Measurements from ENCODE around the gene SV2B. TPM values are rescaled to one million over a fixed set of nuclear protein-coding genes. Genes with fewer than 3 reads are reported as not detected.

Gene SV2B
- total and polyA plus RNA-seq, 2 donors (not counting 1 experiment from before 2014, with no cell fraction given): not detected

DNA sequence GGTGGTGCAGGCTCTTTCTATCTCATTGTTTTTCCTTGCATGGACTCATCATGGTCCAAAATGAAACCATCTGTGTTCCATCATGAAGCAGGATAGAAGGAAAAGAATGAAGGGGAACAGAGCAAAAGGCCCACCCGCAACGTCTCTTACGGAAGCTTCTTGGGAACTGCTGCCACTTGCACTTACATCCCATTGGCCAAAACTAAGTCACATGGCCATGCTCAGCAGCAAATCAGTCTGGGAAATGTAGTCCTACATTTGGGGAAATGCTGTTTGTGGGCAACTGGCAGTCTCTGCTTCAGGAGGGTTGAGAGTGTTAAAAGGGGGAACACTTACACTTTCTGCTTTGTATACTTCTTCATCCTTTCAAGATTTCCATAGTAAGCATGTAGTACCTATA, 191.6 kb downstream of the SV2B start:
- POLR2A ChIA-PET: no interaction called here
- CTCF ChIA-PET: interaction anchor here (2.3 kb wide), 1 partner anchor 20 kb away, joined by 6 read pairs; no protein-coding TSS in a partner anchor
- ATAC-seq (ENCODE audit: low read depth) (no peak), DNase-seq (peak; percentile 49)
- H3K27ac ChIP-seq (ENCODE audit: low read length in 2 of 2): no peak overlapping the region
- peak overlapping the region; percentile 41 for H3K4me2 ChIP-seq (replicated peaks; ENCODE audit: low read depth, low read length, poor library complexity, severe bottlenecking)
- no CpG with 5 or more reads among the region's 3 CpGs for WGBS (ENCODE audit: insufficient coverage)
- H3K27me3 Mint-ChIP-seq: peaks cover 9% of the 10 kb centered on the region
- peaks cover 0 to 3% (median 0%) of the 10 kb centered on the region in 4 experiments for H3K27me3 ChIP-seq (replicated peaks in 1 of 4; ENCODE audit: control extremely low read depth in 1 of 4, control insufficient read depth in 3 of 4, insufficient read depth in 4 of 4, low read length in 3 of 4)
- no peaks in the 10 kb centered on the region for H3K36me3 ChIP-seq (replicated peaks in 1 of 2; ENCODE audit: control extremely low read depth in 1 of 2, control insufficient read depth in 1 of 2, extremely low read depth in 1 of 2, insufficient read depth in 2 of 2, low read length in 1 of 2)
- peak overlapping the region; percentile 28 for H3K9ac ChIP-seq (ENCODE audit: low read length)
- no peaks in the 10 kb centered on the region for H3K4me1 ChIP-seq (ENCODE audit: control insufficient read depth in 2 of 2, insufficient read depth in 2 of 2, low read length in 2 of 2)
- H3K4me3 Mint-ChIP-seq: peak overlapping the region; percentile 37
- H4K20me1 ChIP-seq (ENCODE audit: control insufficient read depth, insufficient read depth, low read length, poor library complexity, severe bottlenecking): no peaks in the 10 kb centered on the region
- no peaks in the 10 kb centered on the region for H3K79me2 ChIP-seq (ENCODE audit: control insufficient read depth, insufficient read depth, low read length)
- intact Hi-C loops (cut with micrococcal nuclease): no loop called here
- H3K4me1 Mint-ChIP-seq: peaks cover 2% of the 10 kb centered on the region
- H3K9me3 Mint-ChIP-seq (ENCODE audit: insufficient read depth): no peaks in the 10 kb centered on the region
- H3K27ac Mint-ChIP-seq: no peak overlapping the region
- TF ChIP-seq EZH2 (IDR thresholded peaks at IDR 0.05; ENCODE audit: borderline replicate concordance, insufficient read depth, low read depth, low read length, poor library complexity, severe bottlenecking): no peak
- TF ChIP-seq, protein P1, sequence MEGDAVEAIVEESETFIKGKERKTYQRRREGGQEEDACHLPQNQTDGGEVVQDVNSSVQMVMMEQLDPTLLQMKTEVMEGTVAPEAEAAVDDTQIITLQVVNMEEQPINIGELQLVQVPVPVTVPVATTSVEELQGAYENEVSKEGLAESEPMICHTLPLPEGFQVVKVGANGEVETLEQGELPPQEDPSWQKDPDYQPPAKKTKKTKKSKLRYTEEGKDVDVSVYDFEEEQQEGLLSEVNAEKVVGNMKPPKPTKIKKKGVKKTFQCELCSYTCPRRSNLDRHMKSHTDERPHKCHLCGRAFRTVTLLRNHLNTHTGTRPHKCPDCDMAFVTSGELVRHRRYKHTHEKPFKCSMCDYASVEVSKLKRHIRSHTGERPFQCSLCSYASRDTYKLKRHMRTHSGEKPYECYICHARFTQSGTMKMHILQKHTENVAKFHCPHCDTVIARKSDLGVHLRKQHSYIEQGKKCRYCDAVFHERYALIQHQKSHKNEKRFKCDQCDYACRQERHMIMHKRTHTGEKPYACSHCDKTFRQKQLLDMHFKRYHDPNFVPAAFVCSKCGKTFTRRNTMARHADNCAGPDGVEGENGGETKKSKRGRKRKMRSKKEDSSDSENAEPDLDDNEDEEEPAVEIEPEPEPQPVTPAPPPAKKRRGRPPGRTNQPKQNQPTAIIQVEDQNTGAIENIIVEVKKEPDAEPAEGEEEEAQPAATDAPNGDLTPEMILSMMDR (IDR thresholded peaks at IDR 0.05): no peak
- H2AFZ ChIP-seq (ENCODE audit: insufficient read depth, low read depth, low read length, poor library complexity, severe bottlenecking): peak overlapping the region; percentile 52
- peaks cover 0 to under 1% (median 0%) of the 10 kb centered on the region in 3 donors for H3K9me3 ChIP-seq (ENCODE audit: control extremely low read depth in 1 of 3, control insufficient read depth in 2 of 3, insufficient read depth in 1 of 3, low read length in 2 of 3)
- no peak overlapping the region for H3K4me3 ChIP-seq (ENCODE audit: control extremely low read depth in 1 of 5, extremely low read depth in 1 of 5, insufficient read depth in 1 of 5, low read depth in 2 of 5, low read length in 4 of 5)

DNA sequence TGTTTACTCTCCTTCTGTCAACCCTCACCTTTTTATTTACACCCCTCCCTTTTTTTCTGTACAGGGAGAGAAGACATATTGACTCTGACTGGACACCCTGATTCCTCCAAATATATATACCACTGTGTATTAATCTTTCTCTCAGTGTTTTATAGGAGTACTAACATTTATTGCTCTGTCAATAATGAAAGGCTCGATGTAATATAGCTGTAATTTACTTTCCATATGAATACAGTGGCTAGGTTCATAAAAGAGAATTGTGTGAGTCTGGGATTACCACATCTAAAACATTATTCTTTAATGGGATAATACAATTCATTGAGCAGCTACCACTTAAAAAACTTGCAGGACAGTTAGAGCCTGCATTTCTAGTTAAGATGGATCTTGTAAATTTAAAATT, 194.3 kb downstream of the SV2B start:
- Mint-ChIP-seq H3K4me3 (no peak overlapping the region), H3K9me3 (ENCODE audit: insufficient read depth) (no peaks in the 10 kb centered on the region), H3K4me1 (peaks cover 2% of the 10 kb centered on the region), H3K27ac (no peak overlapping the region), H3K27me3 (peaks cover 25% of the 10 kb centered on the region)
- Histone ChIP-seq H2AFZ (ENCODE audit: insufficient read depth, low read depth, low read length, poor library complexity, severe bottlenecking) (no peak overlapping the region), H3K9me3 (ENCODE audit: control extremely low read depth in 1 of 3, control insufficient read depth in 2 of 3, insufficient read depth in 1 of 3, low read length in 2 of 3) (peaks cover 0 to 5% (median 0%) of the 10 kb centered on the region in 3 donors), H3K36me3 (replicated peaks in 1 of 2; ENCODE audit: control extremely low read depth in 1 of 2, control insufficient read depth in 1 of 2, extremely low read depth in 1 of 2, insufficient read depth in 2 of 2, low read length in 1 of 2) (no peaks in the 10 kb centered on the region), H3K9ac (ENCODE audit: low read length) (no peak overlapping the region), H3K4me1 (ENCODE audit: control insufficient read depth in 2 of 2, insufficient read depth in 2 of 2, low read length in 2 of 2) (no peaks in the 10 kb centered on the region), H3K27ac (ENCODE audit: low read length in 2 of 2) (no peak overlapping the region), H3K79me2 (ENCODE audit: control insufficient read depth, insufficient read depth, low read length) (no peaks in the 10 kb centered on the region), H3K4me2 (replicated peaks; ENCODE audit: low read depth, low read length, poor library complexity, severe bottlenecking) (no peak overlapping the region), H3K27me3 (replicated peaks in 1 of 4; ENCODE audit: control extremely low read depth in 1 of 4, control insufficient read depth in 3 of 4, insufficient read depth in 4 of 4, low read length in 3 of 4) (peaks cover 0 to 4% (median 1%) of the 10 kb centered on the region in 4 experiments), H3K4me3 (ENCODE audit: control extremely low read depth in 1 of 5, extremely low read depth in 1 of 5, insufficient read depth in 1 of 5, low read depth in 2 of 5, low read length in 4 of 5) (no peak overlapping the region), H4K20me1 (ENCODE audit: control insufficient read depth, insufficient read depth, low read length, poor library complexity, severe bottlenecking) (no peaks in the 10 kb centered on the region)
- ATAC-seq (ENCODE audit: low read depth) (no peak), DNase-seq (no peak)
- intact Hi-C loops (cut with micrococcal nuclease): no loop called here
- ChIA-PET CTCF (interaction anchor here (0.6 to 1.3 kb wide), 4 partner anchors 8 to 1282 kb away, joined by 3 to 5 read pairs (median 3); no protein-coding TSS in a partner anchor), POLR2A (no interaction called here)
- TF ChIP-seq, protein P1 (IDR thresholded peaks at IDR 0.05): no peak
- no peak for TF ChIP-seq EZH2 (IDR thresholded peaks at IDR 0.05; ENCODE audit: borderline replicate concordance, insufficient read depth, low read depth, low read length, poor library complexity, severe bottlenecking)
- WGBS (ENCODE audit: insufficient coverage): no CpG with 5 or more reads among the region's 1 CpG

Measured in B cell (primary cell).